ENCODE data around the gene BPHL. TPM values are rescaled to one million over a fixed set of nuclear protein-coding genes. Genes with fewer than 3 reads are reported as not detected.
A peak's percentile ranks its signal among the peaks of the same experiment; 100 is the strongest.

BPHL gene
- total RNA-seq, 1 donor from 2014 or later: 10.3 TPM

DNA sequence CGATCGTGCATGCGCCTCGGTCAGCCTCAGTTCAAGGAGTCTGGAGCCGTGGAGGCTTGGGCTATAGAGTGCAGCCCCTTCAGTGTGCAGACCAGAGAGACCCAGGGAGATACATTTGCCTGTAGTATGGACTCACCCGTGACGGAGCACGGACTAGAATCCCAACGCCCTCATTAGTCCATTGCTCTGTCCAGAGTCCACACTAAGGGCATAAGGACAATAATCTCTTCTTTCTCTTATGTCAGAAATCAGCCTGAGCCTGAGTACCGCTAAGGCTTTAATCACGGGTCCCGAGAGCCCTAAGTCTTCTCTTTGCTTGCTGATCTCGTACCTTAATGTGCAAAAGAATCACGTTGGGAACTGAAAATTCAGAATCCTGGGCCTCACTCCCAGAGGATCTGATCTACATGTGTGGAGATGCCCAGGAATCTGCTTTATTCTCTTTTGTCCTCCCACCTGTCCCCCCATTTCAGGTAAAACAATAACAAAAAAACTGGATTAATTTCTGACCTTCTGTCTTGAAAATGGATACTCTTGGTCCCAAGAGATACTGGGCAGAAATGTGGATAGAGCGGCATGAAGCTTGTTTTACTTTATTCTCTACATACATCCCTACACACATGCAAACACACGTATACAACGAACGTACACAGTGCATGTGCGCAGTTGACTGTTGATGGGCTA is 671 bp downstream of the BPHL start:
- intact Hi-C loops (cut with DNase I): no loop called here
- no peaks in the 10 kb centered on the region for H3K27me3 ChIP-seq
- no peaks in the 10 kb centered on the region for H3K9me3 ChIP-seq
- peaks cover 0 to 5% of the 10 kb centered on the region in 2 donors for H3K36me3 ChIP-seq
- no peak for DNase-seq (ENCODE audit: extremely low spot score in 2 of 2)
- TF ChIP-seq POLR2A (IDR thresholded peaks at IDR 0.05) (no peak), POLR2AphosphoS5 (IDR thresholded peaks at IDR 0.05; ENCODE audit: insufficient read depth in 1 of 2, low read depth in 1 of 2) (no peak)
- TF ChIP-seq, protein P1, sequence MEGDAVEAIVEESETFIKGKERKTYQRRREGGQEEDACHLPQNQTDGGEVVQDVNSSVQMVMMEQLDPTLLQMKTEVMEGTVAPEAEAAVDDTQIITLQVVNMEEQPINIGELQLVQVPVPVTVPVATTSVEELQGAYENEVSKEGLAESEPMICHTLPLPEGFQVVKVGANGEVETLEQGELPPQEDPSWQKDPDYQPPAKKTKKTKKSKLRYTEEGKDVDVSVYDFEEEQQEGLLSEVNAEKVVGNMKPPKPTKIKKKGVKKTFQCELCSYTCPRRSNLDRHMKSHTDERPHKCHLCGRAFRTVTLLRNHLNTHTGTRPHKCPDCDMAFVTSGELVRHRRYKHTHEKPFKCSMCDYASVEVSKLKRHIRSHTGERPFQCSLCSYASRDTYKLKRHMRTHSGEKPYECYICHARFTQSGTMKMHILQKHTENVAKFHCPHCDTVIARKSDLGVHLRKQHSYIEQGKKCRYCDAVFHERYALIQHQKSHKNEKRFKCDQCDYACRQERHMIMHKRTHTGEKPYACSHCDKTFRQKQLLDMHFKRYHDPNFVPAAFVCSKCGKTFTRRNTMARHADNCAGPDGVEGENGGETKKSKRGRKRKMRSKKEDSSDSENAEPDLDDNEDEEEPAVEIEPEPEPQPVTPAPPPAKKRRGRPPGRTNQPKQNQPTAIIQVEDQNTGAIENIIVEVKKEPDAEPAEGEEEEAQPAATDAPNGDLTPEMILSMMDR (IDR thresholded peaks at IDR 0.05): no peak
- H3K4me3 ChIP-seq: peak overlapping the region; percentile 74 to 92
- H3K27ac ChIP-seq: peak overlapping the region; percentile 80
- H3K4me1 ChIP-seq: peaks cover 20% of the 10 kb centered on the region

- Histone ChIP-seq H3K4me1 (peaks cover 20% of the 10 kb centered on the region), H3K27me3 (no peaks in the 10 kb centered on the region), H3K27ac (no peak overlapping the region), H3K4me3 (no peak overlapping the region), H3K9me3 (no peaks in the 10 kb centered on the region), H3K36me3 (no peaks in the 10 kb centered on the region)
- no peak for DNase-seq (ENCODE audit: extremely low spot score in 2 of 2)
- TF ChIP-seq POLR2AphosphoS5 (IDR thresholded peaks at IDR 0.05; ENCODE audit: insufficient read depth in 1 of 2, low read depth in 1 of 2) (no peak), POLR2A (IDR thresholded peaks at IDR 0.05) (no peak)
- TF ChIP-seq, protein P1 (IDR thresholded peaks at IDR 0.05): no peak
- intact Hi-C loops (cut with DNase I): loop anchor here (5.0 kb wide), 1 partner anchor 137 kb away; the partner anchor contains the start of gene PSMG4
Measured at GRCh38 chr6:3120765-3121089, 2.2 kb downstream of the BPHL start.

DNA sequence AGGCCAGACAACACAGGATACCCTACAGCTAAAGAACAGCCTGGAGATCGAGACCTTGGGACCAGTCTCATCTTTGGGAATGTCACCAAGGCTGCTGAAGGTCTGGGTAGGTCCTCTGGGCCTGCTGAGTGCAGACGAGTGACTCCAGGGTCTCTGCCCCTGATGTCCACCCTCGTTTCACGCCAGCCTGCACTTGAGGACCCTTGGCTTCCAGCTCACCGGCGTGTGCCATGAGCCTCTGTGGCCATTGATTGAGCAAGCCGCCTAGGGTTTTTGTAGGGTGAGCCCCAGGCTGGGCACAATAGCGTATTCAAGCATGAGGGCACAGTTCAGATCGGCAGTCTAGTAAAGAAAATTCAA is 4.3 kb downstream of the BPHL start:
- Histone ChIP-seq H3K4me3 (no peak overlapping the region), H3K27me3 (no peaks in the 10 kb centered on the region), H3K9me3 (no peaks in the 10 kb centered on the region), H3K4me1 (peaks cover 11% of the 10 kb centered on the region), H3K27ac (no peak overlapping the region), H3K36me3 (no peaks in the 10 kb centered on the region)
- no peak for DNase-seq (ENCODE audit: extremely low spot score in 2 of 2)
- intact Hi-C loops (cut with DNase I): loop anchor here (5.0 kb wide), 1 partner anchor 134 kb away; the partner anchor contains the start of gene PSMG4
- TF ChIP-seq, protein P1 (IDR thresholded peaks at IDR 0.05): no peak
- TF ChIP-seq POLR2A (IDR thresholded peaks at IDR 0.05) (no peak), POLR2AphosphoS5 (IDR thresholded peaks at IDR 0.05; ENCODE audit: insufficient read depth in 1 of 2, low read depth in 1 of 2) (no peak)

- no peak overlapping the region for H3K27ac ChIP-seq
- no peaks in the 10 kb centered on the region for H3K9me3 ChIP-seq
- DNase-seq (ENCODE audit: extremely low spot score in 2 of 2): no peak
- peaks cover 1% of the 10 kb centered on the region for H3K4me1 ChIP-seq
- peaks cover 0 to 2% of the 10 kb centered on the region in 2 donors for H3K36me3 ChIP-seq
- TF ChIP-seq POLR2A (IDR thresholded peaks at IDR 0.05) (no peak), POLR2AphosphoS5 (IDR thresholded peaks at IDR 0.05; ENCODE audit: insufficient read depth in 1 of 2, low read depth in 1 of 2) (no peak)
- TF ChIP-seq, protein P1 (IDR thresholded peaks at IDR 0.05): no peak
- intact Hi-C loops (cut with DNase I): loop anchor here (5.0 kb wide), 1 partner anchor 133 kb away; the partner anchor contains the start of gene PSMG4
- H3K4me3 ChIP-seq: no peak overlapping the region
- H3K27me3 ChIP-seq: no peaks in the 10 kb centered on the region
Measured at GRCh38 chr6:3124667-3125066, 6.2 kb downstream of the BPHL start.

DNA sequence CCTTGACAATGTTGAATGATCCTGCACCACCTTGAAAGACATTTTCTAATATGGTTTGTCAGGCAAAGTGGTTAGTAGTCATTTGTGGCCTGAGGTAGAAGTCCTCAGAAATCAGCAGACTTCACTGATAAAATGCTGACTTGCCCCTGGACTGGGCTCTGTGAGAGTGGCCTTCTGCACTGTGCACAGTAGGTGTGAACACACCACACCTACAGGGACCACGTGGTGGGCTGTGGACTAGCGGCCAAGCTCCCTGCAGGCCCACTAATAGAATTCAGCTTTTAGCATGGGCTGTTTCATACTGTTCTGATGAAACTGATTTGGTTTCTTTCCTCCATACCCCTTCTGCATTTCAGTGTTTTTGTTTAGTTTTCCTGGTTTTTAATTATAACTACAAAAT is 7.3 kb downstream of the BPHL start:
- no peaks in the 10 kb centered on the region for H3K27me3 ChIP-seq
- no peak overlapping the region for H3K27ac ChIP-seq
- H3K4me3 ChIP-seq: no peak overlapping the region
- TF ChIP-seq, protein P1 (IDR thresholded peaks at IDR 0.05): no peak
- TF ChIP-seq POLR2A (IDR thresholded peaks at IDR 0.05) (no peak), POLR2AphosphoS5 (IDR thresholded peaks at IDR 0.05; ENCODE audit: insufficient read depth in 1 of 2, low read depth in 1 of 2) (no peak)
- H3K36me3 ChIP-seq: peaks cover 0 to 13% of the 10 kb centered on the region in 2 donors
- H3K9me3 ChIP-seq: no peaks in the 10 kb centered on the region
- intact Hi-C loops (cut with DNase I): no loop called here
- no peak for DNase-seq (ENCODE audit: extremely low spot score in 2 of 2)
- H3K4me1 ChIP-seq: no peaks in the 10 kb centered on the region

All from vagina (tissue), 2 donors.